Measurements from ENCODE around the gene ATP13A3.

The ATP13A3 gene

GRCh38 chr3:194450341-194450740 is 36.5 kb downstream of the ATP13A3 start:
- Mint-ChIP-seq H3K27me3 (no peaks in the 10 kb centered on the region), H3K4me1 (ENCODE audit: low read depth) (peaks cover 5% of the 10 kb centered on the region), H3K9me3 (ENCODE audit: low read depth) (no peaks in the 10 kb centered on the region), H3K4me3 (no peak overlapping the region), H3K36me3 (peaks cover 17% of the 10 kb centered on the region), H3K27ac (no peak overlapping the region)

GRCh38 chr3:194449913-194450312 is 36.9 kb downstream of the ATP13A3 start:
- H3K27ac Mint-ChIP-seq, result no peak overlapping the region
- no peaks in the 10 kb centered on the region for H3K27me3 Mint-ChIP-seq
- H3K36me3 Mint-ChIP-seq, result peaks cover 17% of the 10 kb centered on the region
- H3K9me3 Mint-ChIP-seq (ENCODE audit: low read depth), result no peaks in the 10 kb centered on the region
- no peak overlapping the region for H3K4me3 Mint-ChIP-seq
- peaks cover 5% of the 10 kb centered on the region for H3K4me1 Mint-ChIP-seq (ENCODE audit: low read depth)

- peaks cover 13% of the 10 kb centered on the region for H3K36me3 Mint-ChIP-seq
- H3K4me1 Mint-ChIP-seq (ENCODE audit: low read depth), result peaks cover 5% of the 10 kb centered on the region
- H3K9me3 Mint-ChIP-seq (ENCODE audit: low read depth), result no peaks in the 10 kb centered on the region
- no peak overlapping the region for H3K27ac Mint-ChIP-seq
- no peaks in the 10 kb centered on the region for H3K27me3 Mint-ChIP-seq
- no peak overlapping the region for H3K4me3 Mint-ChIP-seq
These were observed 39.1 kb downstream of the ATP13A3 start for GRCh38 chr3:194447657-194448056.

GRCh38 chr3:194447161-194447560 is 39.6 kb downstream of the ATP13A3 start:
- Mint-ChIP-seq H3K9me3 (ENCODE audit: low read depth) (no peaks in the 10 kb centered on the region), H3K4me1 (ENCODE audit: low read depth) (peaks cover 5% of the 10 kb centered on the region), H3K27ac (no peak overlapping the region), H3K36me3 (peaks cover 11% of the 10 kb centered on the region), H3K27me3 (no peaks in the 10 kb centered on the region), H3K4me3 (no peak overlapping the region)

GRCh38 chr3:194446754-194447153 is 40.0 kb downstream of the ATP13A3 start:
- Mint-ChIP-seq H3K9me3 (ENCODE audit: low read depth) (no peaks in the 10 kb centered on the region), H3K36me3 (peaks cover 9% of the 10 kb centered on the region), H3K27me3 (no peaks in the 10 kb centered on the region), H3K4me3 (no peak overlapping the region), H3K4me1 (ENCODE audit: low read depth) (peaks cover 5% of the 10 kb centered on the region), H3K27ac (no peak overlapping the region)

- no peak overlapping the region for H3K27ac Mint-ChIP-seq
- H3K9me3 Mint-ChIP-seq (ENCODE audit: low read depth), result no peaks in the 10 kb centered on the region
- H3K4me3 Mint-ChIP-seq, result no peak overlapping the region
- H3K36me3 Mint-ChIP-seq, result peaks cover 4% of the 10 kb centered on the region
- H3K4me1 Mint-ChIP-seq (ENCODE audit: low read depth), result peaks cover 5% of the 10 kb centered on the region
- no peaks in the 10 kb centered on the region for H3K27me3 Mint-ChIP-seq
These were observed 40.6 kb downstream of the ATP13A3 start for GRCh38 chr3:194446172-194446571.

- Mint-ChIP-seq H3K4me1 (ENCODE audit: low read depth) (peaks cover 5% of the 10 kb centered on the region), H3K27me3 (no peaks in the 10 kb centered on the region), H3K36me3 (peaks cover 5% of the 10 kb centered on the region), H3K9me3 (ENCODE audit: low read depth) (no peaks in the 10 kb centered on the region), H3K4me3 (no peak overlapping the region), H3K27ac (no peak overlapping the region)
These were observed 42.9 kb downstream of the ATP13A3 start for GRCh38 chr3:194443901-194444300.

- Mint-ChIP-seq H3K4me3 (no peak overlapping the region), H3K9me3 (ENCODE audit: low read depth) (no peaks in the 10 kb centered on the region), H3K27ac (no peak overlapping the region), H3K4me1 (ENCODE audit: low read depth) (no peaks in the 10 kb centered on the region), H3K27me3 (no peaks in the 10 kb centered on the region), H3K36me3 (peaks cover 8% of the 10 kb centered on the region)
These were observed 46.0 kb downstream of the ATP13A3 start for GRCh38 chr3:194440756-194441155.

GRCh38 chr3:194439881-194440550 is 46.8 kb downstream of the ATP13A3 start:
- H3K9me3 Mint-ChIP-seq (ENCODE audit: low read depth), result no peaks in the 10 kb centered on the region
- H3K27me3 Mint-ChIP-seq, result no peaks in the 10 kb centered on the region
- H3K4me1 Mint-ChIP-seq (ENCODE audit: low read depth), result no peaks in the 10 kb centered on the region
- H3K4me3 Mint-ChIP-seq, result no peak overlapping the region
- peaks cover 11% of the 10 kb centered on the region for H3K36me3 Mint-ChIP-seq
- H3K27ac Mint-ChIP-seq, result no peak overlapping the region

GRCh38 chr3:194434503-194434902 is 52.3 kb downstream of the ATP13A3 start:
- Mint-ChIP-seq H3K4me1 (ENCODE audit: low read depth) (no peaks in the 10 kb centered on the region), H3K27me3 (no peaks in the 10 kb centered on the region), H3K9me3 (ENCODE audit: low read depth) (no peaks in the 10 kb centered on the region), H3K4me3 (no peak overlapping the region), H3K27ac (no peak overlapping the region), H3K36me3 (peaks cover 16% of the 10 kb centered on the region)

- Mint-ChIP-seq H3K4me3 (no peak overlapping the region), H3K27ac (no peak overlapping the region), H3K27me3 (no peaks in the 10 kb centered on the region), H3K9me3 (ENCODE audit: low read depth) (no peaks in the 10 kb centered on the region), H3K4me1 (ENCODE audit: low read depth) (no peaks in the 10 kb centered on the region), H3K36me3 (peaks cover 15% of the 10 kb centered on the region)
These were observed 55.2 kb downstream of the ATP13A3 start for GRCh38 chr3:194431554-194431953.

- Mint-ChIP-seq H3K27me3 (no peaks in the 10 kb centered on the region), H3K4me1 (ENCODE audit: low read depth) (no peaks in the 10 kb centered on the region), H3K36me3 (peaks cover 12% of the 10 kb centered on the region), H3K4me3 (no peak overlapping the region), H3K27ac (no peak overlapping the region), H3K9me3 (ENCODE audit: low read depth) (no peaks in the 10 kb centered on the region)
These were observed 61.4 kb downstream of the ATP13A3 start for GRCh38 chr3:194425399-194425798.

- peaks cover 12% of the 10 kb centered on the region for H3K36me3 Mint-ChIP-seq
- no peak overlapping the region for H3K27ac Mint-ChIP-seq
- no peaks in the 10 kb centered on the region for H3K9me3 Mint-ChIP-seq (ENCODE audit: low read depth)
- no peaks in the 10 kb centered on the region for H3K27me3 Mint-ChIP-seq
- no peak overlapping the region for H3K4me3 Mint-ChIP-seq
- H3K4me1 Mint-ChIP-seq (ENCODE audit: low read depth), result no peaks in the 10 kb centered on the region
These were observed 61.8 kb downstream of the ATP13A3 start for GRCh38 chr3:194424953-194425352.

GRCh38 chr3:194424373-194424772 is 62.4 kb downstream of the ATP13A3 start:
- Mint-ChIP-seq H3K4me1 (ENCODE audit: low read depth) (no peaks in the 10 kb centered on the region), H3K27ac (no peak overlapping the region), H3K9me3 (ENCODE audit: low read depth) (no peaks in the 10 kb centered on the region), H3K4me3 (no peak overlapping the region), H3K27me3 (no peaks in the 10 kb centered on the region), H3K36me3 (peaks cover 10% of the 10 kb centered on the region)

GRCh38 chr3:194423317-194423716 is 63.5 kb downstream of the ATP13A3 start:
- no peaks in the 10 kb centered on the region for H3K27me3 Mint-ChIP-seq
- peaks cover 12% of the 10 kb centered on the region for H3K36me3 Mint-ChIP-seq
- no peak overlapping the region for H3K4me3 Mint-ChIP-seq

GRCh38 chr3:194422188-194422587 is 64.6 kb downstream of the ATP13A3 start:
- Mint-ChIP-seq H3K36me3 (peaks cover 12% of the 10 kb centered on the region), H3K4me3 (no peak overlapping the region), H3K9me3 (ENCODE audit: low read depth) (no peaks in the 10 kb centered on the region), H3K27me3 (no peaks in the 10 kb centered on the region), H3K4me1 (ENCODE audit: low read depth) (no peaks in the 10 kb centered on the region), H3K27ac (no peak overlapping the region)

More at GRCh38 chr3:194423317-194423716, 63.5 kb downstream of the ATP13A3 start:
- Mint-ChIP-seq H3K27ac (no peak overlapping the region), H3K9me3 (ENCODE audit: low read depth) (no peaks in the 10 kb centered on the region), H3K4me1 (ENCODE audit: low read depth) (no peaks in the 10 kb centered on the region)
